GM13977 (cell line): Measurements from ENCODE around the gene PRR22.

Experiments used
- DNase-seq: peaks from one replicate; pipeline ENCODE4 v3.0.0; 2012; ENCODE audit warnings: low spot score
- CTCF ChIP-seq: IDR thresholded peaks from 2 replicates; pipeline ENCODE4 v1.5.1; 2012; ENCODE audit warnings: mild to moderate bottlenecking, control low read depth; ENCODE audit not compliant: insufficient read depth; ENCODE audit errors: extremely low read depth, missing control alignments
- in situ Hi-C: fragments of 300-500 bp; cut with MboI; formaldehyde crosslinking; loops from one replicate; pipeline ENCODE4 v1.12.0; 2022; ENCODE audit warnings: low sequenced_read_pairs, low pct_unique_long_range_greater_than_20kb, mixed read lengths, inconsistent platforms; ENCODE audit not compliant: unreplicated experiment

Gene PRR22

GRCh38 chr19:5822181-5822844 is 37.8 kb upstream of the PRR22 start:
- no peak for DNase-seq
- no peak for TF ChIP-seq CTCF
- in situ Hi-C loops: loop anchor here (25.0 kb wide), 1 partner anchor 190 kb away; no protein-coding TSS in a partner anchor

- no peak for DNase-seq
- in situ Hi-C loops: loop anchor here (25.0 kb wide), 1 partner anchor 191 kb away; no protein-coding TSS in a partner anchor
- TF ChIP-seq CTCF: no peak
Observed at GRCh38 chr19:5821521-5822180, 37.1 kb upstream of the PRR22 start.

- no peak for DNase-seq
- in situ Hi-C loops: loop anchor here (25.0 kb wide), 1 partner anchor 192 kb away; no protein-coding TSS in a partner anchor
- TF ChIP-seq CTCF: no peak
Observed at GRCh38 chr19:5820785-5821184, 36.2 kb upstream of the PRR22 start.

GRCh38 chr19:5818594-5818993 is 34.0 kb upstream of the PRR22 start:
- no peak for TF ChIP-seq CTCF
- no peak for DNase-seq
- in situ Hi-C loops: loop anchor here (25.0 kb wide), 1 partner anchor 194 kb away; no protein-coding TSS in a partner anchor

DNA sequence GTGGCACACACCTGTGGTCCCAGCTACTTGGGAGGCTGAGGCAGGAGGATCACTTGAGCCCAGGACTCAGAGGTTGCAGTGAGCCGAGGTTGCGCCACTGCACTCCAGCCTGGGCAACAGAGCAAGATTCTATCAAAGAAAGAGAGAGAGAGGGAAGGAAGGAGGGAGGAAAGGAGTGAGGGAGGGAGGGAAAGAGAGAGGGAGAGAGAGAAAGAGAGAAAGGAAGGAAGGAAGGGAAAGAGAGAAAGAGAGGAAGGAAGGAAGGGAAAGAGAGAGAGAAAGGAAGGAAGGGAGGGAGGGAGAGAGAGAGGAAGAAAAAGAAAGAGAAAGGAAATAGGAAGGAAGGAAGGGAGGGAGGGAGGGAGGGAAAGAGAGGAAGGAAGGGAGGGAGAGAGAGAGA is 32.7 kb upstream of the PRR22 start:
- in situ Hi-C loops: loop anchor here (25.0 kb wide), 1 partner anchor 195 kb away; no protein-coding TSS in a partner anchor
- no peak for TF ChIP-seq CTCF
- no peak for DNase-seq

GRCh38 chr19:5814852-5815246 is 30.3 kb upstream of the PRR22 start:
- in situ Hi-C loops: loop anchor here (25.0 kb wide), 1 partner anchor 197 kb away; no protein-coding TSS in a partner anchor
- TF ChIP-seq CTCF: no peak
- no peak for DNase-seq
